ENCODE data around the gene ROR2. TPM values are rescaled to one million over a fixed set of nuclear protein-coding genes. Genes with fewer than 3 reads are reported as not detected.

ROR2 gene
- polyA plus RNA-seq, 3 donors: not detected

DNA sequence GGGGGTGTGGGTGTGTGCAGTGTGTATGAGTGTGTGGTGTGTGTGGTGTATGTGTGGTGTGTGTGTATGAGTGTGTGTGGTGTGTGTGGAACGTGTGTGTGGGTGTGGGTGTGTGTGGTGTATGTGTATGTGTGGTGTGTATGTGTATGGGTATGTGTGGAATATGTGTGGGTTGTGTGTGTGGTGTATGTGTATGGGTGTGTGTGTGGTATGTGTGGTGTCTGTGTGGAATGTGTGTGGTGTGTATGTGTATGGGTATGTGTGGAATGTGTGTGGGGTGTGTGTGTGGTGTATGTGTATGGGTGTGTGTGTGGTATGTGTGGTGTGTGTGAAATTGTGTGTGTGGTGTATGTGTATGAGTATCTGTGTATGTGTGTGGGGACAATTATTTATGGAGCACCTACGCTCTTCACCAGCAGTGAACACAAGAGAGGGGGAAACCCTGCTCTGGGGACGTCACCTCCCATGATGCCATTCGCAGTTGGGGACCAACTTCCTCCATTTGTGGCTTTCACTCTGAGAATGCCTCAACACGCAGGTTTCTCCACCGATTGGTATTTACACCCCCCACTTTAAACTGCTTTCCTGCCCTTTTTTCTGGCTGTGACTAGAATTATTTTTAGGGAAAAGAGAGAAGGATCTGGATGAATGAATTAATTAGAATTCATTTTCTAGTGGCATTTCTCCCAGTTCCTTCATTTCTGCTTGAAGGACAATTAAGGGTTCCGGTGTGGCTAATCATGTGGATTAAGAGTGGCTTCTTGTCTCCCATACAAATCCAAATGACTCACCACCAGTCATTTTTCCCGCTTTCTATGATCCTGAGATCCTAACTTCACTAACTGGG, 238.1 kb downstream of the ROR2 start:
- no peaks in the 10 kb centered on the region for H3K36me3 Mint-ChIP-seq
- H3K4me3 ChIP-seq (replicated peaks in 1 of 3; ENCODE audit: low read depth in 2 of 3, low read length in 3 of 3): no peak overlapping the region
- H3K27ac ChIP-seq (ENCODE audit: low read depth in 1 of 2, low read length in 2 of 2): no peak overlapping the region
- H2AFZ ChIP-seq (ENCODE audit: insufficient read depth, low read depth, low read length, poor library complexity, severe bottlenecking): peak overlapping the region; percentile 59
- H4K20me1 ChIP-seq (ENCODE audit: insufficient read depth, low read length): no peaks in the 10 kb centered on the region
- H3K36me3 ChIP-seq (replicated peaks in 1 of 2; ENCODE audit: control insufficient read depth in 1 of 2, insufficient read depth in 2 of 2, low read length in 2 of 2): no peaks in the 10 kb centered on the region
- peak overlapping the region in 1 of 7 donors; percentile 42 for H3K27ac Mint-ChIP-seq
- TF ChIP-seq, protein P1, sequence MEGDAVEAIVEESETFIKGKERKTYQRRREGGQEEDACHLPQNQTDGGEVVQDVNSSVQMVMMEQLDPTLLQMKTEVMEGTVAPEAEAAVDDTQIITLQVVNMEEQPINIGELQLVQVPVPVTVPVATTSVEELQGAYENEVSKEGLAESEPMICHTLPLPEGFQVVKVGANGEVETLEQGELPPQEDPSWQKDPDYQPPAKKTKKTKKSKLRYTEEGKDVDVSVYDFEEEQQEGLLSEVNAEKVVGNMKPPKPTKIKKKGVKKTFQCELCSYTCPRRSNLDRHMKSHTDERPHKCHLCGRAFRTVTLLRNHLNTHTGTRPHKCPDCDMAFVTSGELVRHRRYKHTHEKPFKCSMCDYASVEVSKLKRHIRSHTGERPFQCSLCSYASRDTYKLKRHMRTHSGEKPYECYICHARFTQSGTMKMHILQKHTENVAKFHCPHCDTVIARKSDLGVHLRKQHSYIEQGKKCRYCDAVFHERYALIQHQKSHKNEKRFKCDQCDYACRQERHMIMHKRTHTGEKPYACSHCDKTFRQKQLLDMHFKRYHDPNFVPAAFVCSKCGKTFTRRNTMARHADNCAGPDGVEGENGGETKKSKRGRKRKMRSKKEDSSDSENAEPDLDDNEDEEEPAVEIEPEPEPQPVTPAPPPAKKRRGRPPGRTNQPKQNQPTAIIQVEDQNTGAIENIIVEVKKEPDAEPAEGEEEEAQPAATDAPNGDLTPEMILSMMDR (IDR thresholded peaks at IDR 0.05): no peak
- no peak overlapping the region for H3K4me3 Mint-ChIP-seq
- peaks cover 2% of the 10 kb centered on the region for H3K4me1 Mint-ChIP-seq
- H3K9me3 ChIP-seq (replicated peaks in 1 of 2; ENCODE audit: control insufficient read depth in 1 of 2, insufficient read depth in 1 of 2, low read length in 2 of 2): peaks cover 0 to 2% of the 10 kb centered on the region in 2 donors
- peak overlapping the region; percentile 40 for H3K4me2 ChIP-seq (replicated peaks; ENCODE audit: extremely low read depth, low read length, poor library complexity, severe bottlenecking)
- no peak overlapping the region for H3K9ac ChIP-seq (ENCODE audit: insufficient read depth, low read length, poor library complexity, severe bottlenecking)
- H3K4me1 ChIP-seq (ENCODE audit: control insufficient read depth in 1 of 2, insufficient read depth in 2 of 2, low read length in 2 of 2): peaks cover 2 to 5% of the 10 kb centered on the region in 2 donors
- DNase-seq: peak; percentile 44 to 85 (median 58)
- WGBS (ENCODE audit: insufficient coverage): 13% methylated on average over 4 of the region's 8 CpGs
- intact Hi-C loops (cut with micrococcal nuclease): no loop called here
- peaks cover 2 to 19% (median 14%) of the 10 kb centered on the region in 7 donors for H3K9me3 Mint-ChIP-seq
- no peaks in the 10 kb centered on the region for H3K79me2 ChIP-seq (ENCODE audit: insufficient read depth, low read length)
- peaks cover 0 to 4% (median 0%) of the 10 kb centered on the region in 3 donors for H3K27me3 Mint-ChIP-seq (ENCODE audit: low read depth in 3 of 3)
- H3K27me3 ChIP-seq (ENCODE audit: control insufficient read depth in 2 of 2, insufficient read depth in 2 of 2, low read length in 2 of 2): no peaks in the 10 kb centered on the region

DNA sequence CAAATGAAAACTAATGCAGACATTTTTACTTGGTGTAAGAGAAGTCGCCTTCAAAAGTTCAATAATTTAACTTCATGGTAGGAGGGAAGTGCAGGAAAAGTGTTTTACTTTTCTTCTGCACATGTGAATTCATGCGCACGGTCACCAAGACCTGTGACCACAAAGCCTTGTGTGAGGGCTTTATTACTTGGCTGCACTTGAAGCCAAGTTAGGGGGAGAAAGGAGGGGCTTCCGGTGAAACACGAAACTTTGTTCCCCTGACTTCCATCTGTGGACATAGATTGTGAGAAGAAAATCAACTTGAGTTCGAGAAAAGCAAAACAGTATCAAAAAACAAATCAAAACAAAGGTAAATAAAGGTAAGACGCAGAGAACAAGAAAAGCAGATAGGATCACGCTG, 239.9 kb downstream of the ROR2 start:
- peaks cover 2 to 5% of the 10 kb centered on the region in 2 donors for H3K4me1 ChIP-seq (ENCODE audit: control insufficient read depth in 1 of 2, insufficient read depth in 2 of 2, low read length in 2 of 2)
- H3K27ac ChIP-seq (ENCODE audit: low read depth in 1 of 2, low read length in 2 of 2): no peak overlapping the region
- no peaks in the 10 kb centered on the region for H3K79me2 ChIP-seq (ENCODE audit: insufficient read depth, low read length)
- no peaks in the 10 kb centered on the region for H3K27me3 ChIP-seq (ENCODE audit: control insufficient read depth in 2 of 2, insufficient read depth in 2 of 2, low read length in 2 of 2)
- no peaks in the 10 kb centered on the region for H3K36me3 Mint-ChIP-seq
- H3K4me2 ChIP-seq (replicated peaks; ENCODE audit: extremely low read depth, low read length, poor library complexity, severe bottlenecking): no peak overlapping the region
- no peak overlapping the region for H2AFZ ChIP-seq (ENCODE audit: insufficient read depth, low read depth, low read length, poor library complexity, severe bottlenecking)
- peaks cover 8 to 22% (median 18%) of the 10 kb centered on the region in 7 donors for H3K9me3 Mint-ChIP-seq
- no peaks in the 10 kb centered on the region for H4K20me1 ChIP-seq (ENCODE audit: insufficient read depth, low read length)
- intact Hi-C loops (cut with micrococcal nuclease): no loop called here
- H3K9me3 ChIP-seq (replicated peaks in 1 of 2; ENCODE audit: control insufficient read depth in 1 of 2, insufficient read depth in 1 of 2, low read length in 2 of 2): peaks cover 15 to 17% of the 10 kb centered on the region in 2 donors
- no peak for DNase-seq
- no peak overlapping the region for H3K4me3 Mint-ChIP-seq
- peaks cover 2% of the 10 kb centered on the region for H3K4me1 Mint-ChIP-seq
- H3K27me3 Mint-ChIP-seq (ENCODE audit: low read depth in 3 of 3): no peaks in the 10 kb centered on the region
- TF ChIP-seq, protein P1 (IDR thresholded peaks at IDR 0.05): no peak
- H3K27ac Mint-ChIP-seq: no peak overlapping the region
- H3K36me3 ChIP-seq (replicated peaks in 1 of 2; ENCODE audit: control insufficient read depth in 1 of 2, insufficient read depth in 2 of 2, low read length in 2 of 2): no peaks in the 10 kb centered on the region
- no peak overlapping the region for H3K4me3 ChIP-seq (replicated peaks in 1 of 3; ENCODE audit: low read depth in 2 of 3, low read length in 3 of 3)
- WGBS (ENCODE audit: insufficient coverage): 51% methylated on average over 3 of the region's 8 CpGs
- no peak overlapping the region for H3K9ac ChIP-seq (ENCODE audit: insufficient read depth, low read length, poor library complexity, severe bottlenecking)
